ENCODE data around the gene MYRF. TPM values are rescaled to one million over a fixed set of nuclear protein-coding genes. Genes with fewer than 3 reads are reported as not detected.

MYRF gene
- polyA plus RNA-seq, 1 donor (not counting 4 experiments of a cell fraction or from before 2014, with no cell fraction given): 0.14 TPM

GRCh38 chr11:61751384-61751783, 1.1 kb upstream of the MYRF start:
- H3K36me3 ChIP-seq (ENCODE audit: control insufficient read depth in 2 of 2, extremely low read depth in 1 of 2, insufficient read depth in 2 of 2, low read length in 2 of 2): no peaks in the 10 kb centered on the region
- dilution Hi-C loops (cut with MboI; ENCODE audit: extremely low pct_ligation_motif_present, low sequenced_read_pairs): no loop called here
- no peaks in the 10 kb centered on the region for H3K79me2 ChIP-seq (ENCODE audit: control insufficient read depth, insufficient read depth, low read length)
- no peaks in the 10 kb centered on the region for H3K9me1 ChIP-seq (ENCODE audit: control insufficient read depth, extremely low read depth, insufficient read depth, low read length)
- H3K4me1 ChIP-seq (ENCODE audit: control insufficient read depth, extremely low read depth, insufficient read depth, low read length): peaks cover 2% of the 10 kb centered on the region
- no peak overlapping the region for H3K27ac ChIP-seq (ENCODE audit: control insufficient read depth, insufficient read depth, low read length)
- TF ChIP-seq CTCF (optimal IDR thresholded peaks at IDR 0.05 in 1 of 3, IDR thresholded peaks at IDR 0.05 in 1 of 3, conservative IDR thresholded peaks at IDR 0.05 in 1 of 3; ENCODE audit: extremely low read depth in 1 of 3, insufficient read depth in 2 of 3, low read length in 3 of 3) (no peak), EZH2 (IDR thresholded peaks at IDR 0.05; ENCODE audit: low read length) (no peak)
- no peak overlapping the region for H2AFZ ChIP-seq (ENCODE audit: control insufficient read depth, low read length)
- peaks cover 35% of the 10 kb centered on the region for H3K27me3 ChIP-seq (ENCODE audit: control insufficient read depth, extremely low read depth, insufficient read depth, low read length)
- no peak for FAIRE-seq
- H3K9me3 ChIP-seq (ENCODE audit: control insufficient read depth, low read depth, low read length): no peaks in the 10 kb centered on the region
- peaks cover 5% of the 10 kb centered on the region for H4K20me1 ChIP-seq (ENCODE audit: control insufficient read depth, extremely low read depth, insufficient read depth, low read length)
- no peak overlapping the region for H3K9ac ChIP-seq (ENCODE audit: control insufficient read depth, extremely low read depth, insufficient read depth, low read length)
- H3K4me3 ChIP-seq (ENCODE audit: control insufficient read depth in 2 of 3, extremely low read depth in 1 of 3, insufficient read depth in 2 of 3, low read depth in 1 of 3, low read length in 3 of 3): no peak overlapping the region
- no peak for DNase-seq (ENCODE audit: low read depth, low spot score)
- H3K4me2 ChIP-seq (ENCODE audit: control insufficient read depth, extremely low read depth, insufficient read depth, low read depth, low read length): no peak overlapping the region

- H3K9ac ChIP-seq (ENCODE audit: control insufficient read depth, extremely low read depth, insufficient read depth, low read length): no peak overlapping the region
- TF ChIP-seq CTCF (optimal IDR thresholded peaks at IDR 0.05 in 1 of 3, IDR thresholded peaks at IDR 0.05 in 1 of 3, conservative IDR thresholded peaks at IDR 0.05 in 1 of 3; ENCODE audit: extremely low read depth in 1 of 3, insufficient read depth in 2 of 3, low read length in 3 of 3): no peak
- peak; percentile 59 for TF ChIP-seq EZH2 (IDR thresholded peaks at IDR 0.05; ENCODE audit: low read length)
These were observed 587 bp downstream of the MYRF start for GRCh38 chr11:61752925-61753521.

More at GRCh38 chr11:61752925-61753521, 587 bp downstream of the MYRF start:
- Histone ChIP-seq H3K79me2 (ENCODE audit: control insufficient read depth, insufficient read depth, low read length) (no peaks in the 10 kb centered on the region), H3K4me2 (ENCODE audit: control insufficient read depth, extremely low read depth, insufficient read depth, low read depth, low read length) (peak overlapping the region; percentile 41), H3K9me3 (ENCODE audit: control insufficient read depth, low read depth, low read length) (no peaks in the 10 kb centered on the region), H3K9me1 (ENCODE audit: control insufficient read depth, extremely low read depth, insufficient read depth, low read length) (no peaks in the 10 kb centered on the region), H3K27ac (ENCODE audit: control insufficient read depth, insufficient read depth, low read length) (no peak overlapping the region), H2AFZ (ENCODE audit: control insufficient read depth, low read length) (no peak overlapping the region), H3K4me1 (ENCODE audit: control insufficient read depth, extremely low read depth, insufficient read depth, low read length) (peaks cover 2% of the 10 kb centered on the region), H3K4me3 (ENCODE audit: control insufficient read depth in 2 of 3, extremely low read depth in 1 of 3, insufficient read depth in 2 of 3, low read depth in 1 of 3, low read length in 3 of 3) (peak overlapping the region in 2 of 3 experiments; percentile 4 to 20), H4K20me1 (ENCODE audit: control insufficient read depth, extremely low read depth, insufficient read depth, low read length) (peaks cover 5% of the 10 kb centered on the region), H3K27me3 (ENCODE audit: control insufficient read depth, extremely low read depth, insufficient read depth, low read length) (peaks cover 34% of the 10 kb centered on the region), H3K36me3 (ENCODE audit: control insufficient read depth in 2 of 2, extremely low read depth in 1 of 2, insufficient read depth in 2 of 2, low read length in 2 of 2) (no peaks in the 10 kb centered on the region)
- dilution Hi-C loops (cut with MboI; ENCODE audit: extremely low pct_ligation_motif_present, low sequenced_read_pairs): no loop called here
- DNase-seq (ENCODE audit: low read depth, low spot score) (no peak), FAIRE-seq (no peak)

Data from keratinocyte (primary cell).